T47D (cell line): Measurements from ENCODE around the gene LCLAT1.
"Not testable (repeated sequence)": the region's sequence is repeated elsewhere in the genome, so short reads cannot be mapped to it uniquely, and the experiment has no call there.

Source experiments
- DNase-seq, 2 experiments: peaks; one replicate each; pipeline versions ENCODE4 v3.0.0 to v3.0.0-alpha.2; 2011 to 2012; ENCODE audit warnings: low read depth in 1 of 2, low spot score in 1 of 2
- JUND ChIP-seq: IDR thresholded peaks from 2 replicates; pipeline ENCODE4 v1.6.1; 2012; ENCODE audit warnings: low read depth
- in situ Hi-C: cut with HindIII; loops from 2 replicates; pipeline ENCODE4 v1.10.0; 2016; ENCODE audit warnings: low sequenced_read_pairs, low pct_unique_long_range_greater_than_20kb

Gene LCLAT1

GRCh38 chr2:30620102-30620501 is 173.1 kb downstream of the LCLAT1 start:
- DNase-seq, result no peak
- in situ Hi-C loops, result no loop called here
- no peak for TF ChIP-seq JUND

DNA sequence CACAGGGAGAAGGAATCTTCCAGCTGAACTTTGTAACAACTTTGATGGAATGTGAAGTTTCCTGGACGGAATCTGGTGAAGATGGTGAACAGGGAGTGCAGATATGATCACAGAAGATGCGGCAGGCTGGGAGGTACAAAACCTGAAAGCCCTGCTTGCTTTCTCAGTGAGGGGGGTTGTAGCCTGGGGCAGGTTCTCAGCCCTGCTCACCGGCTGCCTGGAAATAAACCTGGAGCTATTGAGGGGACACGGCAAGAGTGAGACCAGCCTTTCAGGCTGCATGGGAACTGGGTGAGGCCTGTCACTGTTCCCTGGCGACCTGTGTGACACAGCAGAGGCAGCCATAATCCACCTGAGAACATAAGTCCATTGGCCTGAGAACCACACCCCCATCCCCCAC is 174.8 kb downstream of the LCLAT1 start:
- TF ChIP-seq JUND, result no peak
- DNase-seq, result no peak
- in situ Hi-C loops, result no loop called here

DNA sequence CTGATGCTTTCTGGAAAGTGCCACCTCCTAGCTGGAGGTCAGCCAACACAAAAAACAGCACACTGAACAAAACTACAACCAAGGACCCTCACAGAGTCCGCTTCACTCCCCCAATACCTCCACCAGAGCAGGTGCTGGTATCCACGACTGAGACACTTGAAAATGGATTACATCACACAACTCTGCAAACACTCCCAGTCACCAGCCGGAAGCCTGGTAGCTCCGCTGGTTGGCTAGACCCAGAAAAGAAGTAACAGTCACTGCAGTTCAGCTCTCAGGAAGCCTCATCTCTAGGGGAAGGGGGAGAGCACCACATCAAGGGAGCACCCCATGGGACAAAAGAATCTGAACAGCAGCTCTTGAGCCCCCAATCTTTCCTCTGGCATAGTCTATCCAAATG is 175.4 kb downstream of the LCLAT1 start:
- DNase-seq, result no peak
- in situ Hi-C loops, result no loop called here
- no peak for TF ChIP-seq JUND

- in situ Hi-C loops, result no loop called here
- TF ChIP-seq JUND, result no peak
- no peak for DNase-seq
These were observed 178.2 kb downstream of the LCLAT1 start for GRCh38 chr2:30625276-30625675.

- no peak for TF ChIP-seq JUND
- in situ Hi-C loops, result no loop called here
- DNase-seq, result no peak
These were observed 178.7 kb downstream of the LCLAT1 start for GRCh38 chr2:30625701-30626100.

DNA sequence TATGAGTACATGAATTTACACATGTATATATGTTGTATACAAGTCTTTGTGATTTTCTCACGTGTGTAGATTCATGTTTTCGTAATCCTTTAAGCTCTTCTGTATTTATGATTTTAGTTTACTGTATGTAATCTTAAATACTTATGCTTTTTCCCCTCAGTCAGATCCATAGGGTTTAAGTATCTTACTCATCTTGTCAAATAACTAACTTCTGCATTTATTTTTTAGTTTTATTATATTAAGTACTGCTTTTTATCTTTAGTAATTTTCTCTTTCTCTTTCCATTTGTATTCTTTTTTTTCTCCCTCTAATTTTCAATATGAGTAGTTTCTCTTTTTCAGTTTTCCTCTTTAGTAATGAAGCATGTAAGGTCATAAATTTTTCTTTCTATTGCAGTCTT is 179.4 kb downstream of the LCLAT1 start:
- no peak for TF ChIP-seq JUND
- DNase-seq, result no peak
- in situ Hi-C loops, result no loop called here

- no peak for TF ChIP-seq JUND
- in situ Hi-C loops, result no loop called here
- DNase-seq, result no peak
These were observed 180.1 kb downstream of the LCLAT1 start for GRCh38 chr2:30627151-30627550.

DNA sequence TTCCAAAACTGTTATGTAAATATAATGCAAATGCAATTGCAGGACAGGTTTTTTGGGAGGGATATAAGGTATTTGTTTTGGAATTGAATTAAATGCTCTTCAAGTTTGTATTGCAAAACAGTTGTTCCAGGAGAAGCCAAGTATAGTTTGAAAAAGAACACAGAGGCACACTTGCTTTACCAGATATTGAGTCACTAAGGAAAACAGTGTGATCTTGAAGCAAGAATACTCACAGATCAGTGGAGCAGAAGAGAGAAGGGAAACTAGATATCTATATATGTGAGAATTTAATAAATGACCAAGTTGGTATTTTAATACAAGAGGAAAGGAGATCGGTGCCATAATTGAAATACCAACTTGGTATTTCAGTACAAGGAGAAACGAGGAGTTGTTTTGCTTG is 181.3 kb downstream of the LCLAT1 start:
- TF ChIP-seq JUND, result no peak
- no peak for DNase-seq
- in situ Hi-C loops, result no loop called here

GRCh38 chr2:30629866-30630265 is 182.8 kb downstream of the LCLAT1 start:
- no peak for DNase-seq
- in situ Hi-C loops, result no loop called here
- TF ChIP-seq JUND, result no peak

DNA sequence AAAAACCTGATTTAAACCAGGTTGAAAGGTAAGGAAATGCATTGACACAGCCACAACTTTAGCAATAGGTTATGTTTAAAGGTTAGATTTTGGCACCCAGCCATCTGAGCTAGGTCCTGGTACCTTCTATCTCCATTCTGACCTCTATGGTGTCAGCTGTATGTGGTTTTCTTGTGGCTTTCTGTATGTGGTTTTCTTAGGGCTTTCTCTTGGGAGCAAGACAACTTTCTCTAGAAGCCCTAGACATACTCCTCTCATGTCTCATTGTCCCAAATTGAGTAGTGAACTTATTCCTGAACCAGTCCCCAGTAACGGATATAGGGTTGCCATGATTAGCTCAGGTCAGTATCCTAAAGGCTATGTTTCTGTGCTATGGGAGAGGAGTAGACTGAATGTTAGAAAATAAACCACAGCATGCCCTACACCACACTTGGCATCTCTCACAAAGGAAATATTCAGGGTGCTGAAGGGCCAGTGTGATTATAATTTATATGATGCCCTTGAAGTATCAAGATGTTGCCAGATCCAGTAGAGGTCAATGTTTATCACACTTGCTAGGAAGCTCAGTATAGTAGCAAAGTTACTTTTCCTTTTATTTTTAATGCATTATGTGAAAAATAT is 184.1 kb downstream of the LCLAT1 start:
- in situ Hi-C loops, result no loop called here
- TF ChIP-seq JUND, result no peak
- no peak for DNase-seq

GRCh38 chr2:30633039-30633438 is 186.0 kb downstream of the LCLAT1 start:
- TF ChIP-seq JUND, result no peak

DNA sequence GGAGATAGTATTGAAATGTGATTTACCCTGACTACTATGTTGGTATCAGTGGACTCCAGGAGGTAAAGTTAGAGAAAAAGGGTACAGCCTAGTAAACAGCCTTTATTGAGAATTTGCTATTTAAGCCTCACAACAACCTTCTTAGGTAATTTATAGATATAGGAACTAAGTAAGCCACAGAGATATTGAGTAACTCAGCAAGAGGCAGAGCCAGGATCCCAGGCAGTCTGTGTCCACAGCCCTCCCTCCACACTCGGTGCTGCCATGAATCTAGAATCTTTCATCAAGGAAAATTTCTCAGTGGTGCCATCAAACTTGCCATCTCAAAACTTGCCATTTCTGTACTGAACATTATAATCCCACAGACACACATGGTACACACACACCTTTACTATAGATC is 189.3 kb downstream of the LCLAT1 start:
- DNase-seq, result no peak
- no peak for TF ChIP-seq JUND
- in situ Hi-C loops, result no loop called here

More at GRCh38 chr2:30633039-30633438, 186.0 kb downstream of the LCLAT1 start:
- in situ Hi-C loops, result no loop called here
- DNase-seq, result no peak

DNA sequence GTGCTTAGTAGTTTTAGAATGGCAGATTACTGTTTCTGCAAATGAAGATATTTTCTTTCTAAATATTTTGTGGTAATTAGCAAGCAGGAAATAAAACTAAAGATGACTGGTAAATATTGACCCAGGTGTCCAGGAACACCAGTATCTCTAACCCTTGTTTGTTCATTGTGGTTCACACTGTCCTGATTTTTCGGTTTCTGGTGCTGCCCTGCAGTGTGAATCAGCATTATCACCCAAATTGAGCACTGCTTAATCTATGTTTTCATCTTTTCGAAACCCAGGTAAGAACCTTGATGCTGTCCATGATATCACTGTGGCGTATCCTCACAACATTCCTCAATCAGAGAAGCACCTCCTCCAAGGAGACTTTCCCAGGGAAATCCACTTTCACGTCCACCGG is 192.8 kb downstream of the LCLAT1 start:
- in situ Hi-C loops, result no loop called here
- TF ChIP-seq JUND, result no peak
- peak in 1 of 2 experiments; percentile 4 for DNase-seq

DNA sequence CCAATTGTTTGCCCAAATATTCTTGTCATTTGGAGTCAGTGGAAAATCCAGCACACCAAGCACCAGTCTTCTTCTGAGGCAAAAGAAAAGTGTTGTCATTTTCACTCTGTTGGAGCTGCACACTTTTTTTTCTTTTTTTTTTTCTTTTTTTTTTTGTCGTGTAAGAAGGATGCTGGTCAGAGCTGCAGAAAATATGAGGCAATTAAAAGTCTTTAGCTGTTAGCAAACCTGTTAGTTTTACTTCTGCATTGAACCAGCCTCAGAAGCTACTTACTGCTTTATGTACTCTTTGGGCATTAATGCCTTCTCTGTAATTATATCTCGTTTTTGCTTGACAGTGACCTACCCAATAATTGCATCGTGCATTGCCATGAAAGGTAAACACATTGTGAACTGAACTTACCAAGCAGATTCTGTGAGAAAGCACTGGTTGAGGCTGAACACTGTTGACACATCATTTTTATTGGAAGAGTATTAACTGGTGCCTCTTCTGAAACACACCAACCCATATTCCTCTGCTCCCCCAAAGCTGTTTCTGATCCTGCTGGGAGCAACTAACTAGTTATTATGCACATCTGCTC is 194.8 kb downstream of the LCLAT1 start:
- TF ChIP-seq JUND, result no peak
- DNase-seq, result no peak
- in situ Hi-C loops, result no loop called here

- in situ Hi-C loops, DNase-seq: not testable (repeated sequence)
These were observed 196.0 kb downstream of the LCLAT1 start for GRCh38 chr2:30643013-30643412.
